ENCODE data around the gene PMM1.

DNA sequence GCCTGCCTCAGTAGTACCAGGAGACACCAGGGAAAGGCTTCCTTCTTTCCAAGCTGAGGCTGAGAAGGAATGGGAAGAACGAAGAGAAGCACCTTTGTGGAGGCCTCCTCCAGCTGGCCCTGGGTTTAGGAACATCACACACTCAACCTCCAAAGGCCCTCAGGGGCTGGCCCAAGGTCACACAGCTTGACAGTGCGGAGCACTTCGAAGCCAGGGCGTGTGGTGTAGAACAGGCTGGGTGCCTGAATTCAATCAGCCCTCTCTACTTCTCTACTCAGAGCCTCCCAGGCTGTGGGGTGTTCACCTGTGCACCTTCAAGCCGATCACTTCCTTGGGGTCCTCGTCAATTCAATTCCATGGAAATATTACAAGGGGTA is 29.6 kb downstream of the PMM1 start:
- TF ChIP-seq, protein P1, sequence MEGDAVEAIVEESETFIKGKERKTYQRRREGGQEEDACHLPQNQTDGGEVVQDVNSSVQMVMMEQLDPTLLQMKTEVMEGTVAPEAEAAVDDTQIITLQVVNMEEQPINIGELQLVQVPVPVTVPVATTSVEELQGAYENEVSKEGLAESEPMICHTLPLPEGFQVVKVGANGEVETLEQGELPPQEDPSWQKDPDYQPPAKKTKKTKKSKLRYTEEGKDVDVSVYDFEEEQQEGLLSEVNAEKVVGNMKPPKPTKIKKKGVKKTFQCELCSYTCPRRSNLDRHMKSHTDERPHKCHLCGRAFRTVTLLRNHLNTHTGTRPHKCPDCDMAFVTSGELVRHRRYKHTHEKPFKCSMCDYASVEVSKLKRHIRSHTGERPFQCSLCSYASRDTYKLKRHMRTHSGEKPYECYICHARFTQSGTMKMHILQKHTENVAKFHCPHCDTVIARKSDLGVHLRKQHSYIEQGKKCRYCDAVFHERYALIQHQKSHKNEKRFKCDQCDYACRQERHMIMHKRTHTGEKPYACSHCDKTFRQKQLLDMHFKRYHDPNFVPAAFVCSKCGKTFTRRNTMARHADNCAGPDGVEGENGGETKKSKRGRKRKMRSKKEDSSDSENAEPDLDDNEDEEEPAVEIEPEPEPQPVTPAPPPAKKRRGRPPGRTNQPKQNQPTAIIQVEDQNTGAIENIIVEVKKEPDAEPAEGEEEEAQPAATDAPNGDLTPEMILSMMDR (IDR thresholded peaks at IDR 0.05), result no peak
- TF ChIP-seq POLR2A (IDR thresholded peaks at IDR 0.05), result no peak

Measured in uterus (tissue), 2 donors.